ENCODE results near the gene PNMA6E.
"Not testable (repeated sequence)": the region's sequence is repeated elsewhere in the genome, so short reads cannot be mapped to it uniquely, and the experiment has no call there.

The PNMA6E gene

DNA sequence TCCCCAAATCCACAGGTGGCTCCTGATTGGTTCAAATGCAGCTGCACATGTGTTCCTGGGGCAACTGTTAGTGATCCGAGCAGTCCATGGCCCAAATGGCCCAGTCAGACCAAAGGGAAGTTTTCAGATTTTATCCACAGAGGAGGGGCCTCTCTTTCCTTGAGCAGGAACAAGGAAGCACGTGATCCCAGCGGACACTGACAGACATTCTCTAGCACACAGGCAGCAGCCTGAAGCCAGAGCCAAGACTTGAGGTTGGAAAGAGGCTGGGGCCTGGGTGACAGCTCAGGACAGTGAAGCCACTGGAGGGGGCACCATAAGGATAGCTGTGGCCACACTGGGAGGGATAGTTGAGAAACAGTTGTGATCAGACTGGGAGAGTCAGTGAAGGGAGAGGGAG is 6.6 kb upstream of the PNMA6E start:
- DNase-seq (ENCODE audit: extremely low spot score), result no peak
- ChIA-PET CTCF (no interaction called here), POLR2A (no interaction called here)
- TF ChIP-seq ZNF384 (IDR thresholded peaks at IDR 0.05) (no peak), FOXK2 (IDR thresholded peaks at IDR 0.05) (no peak), SP1 (IDR thresholded peaks at IDR 0.05) (no peak), FOXA1 (IDR thresholded peaks at IDR 0.05) (no peak), LEF1 (IDR thresholded peaks at IDR 0.05; ENCODE audit: borderline replicate concordance) (no peak), SUZ12 (IDR thresholded peaks at IDR 0.05) (no peak), TARDBP (IDR thresholded peaks at IDR 0.05) (no peak), CTBP1 (IDR thresholded peaks at IDR 0.05; ENCODE audit: borderline replicate concordance) (no peak), ARNT (IDR thresholded peaks at IDR 0.05) (no peak), FOXM1 (IDR thresholded peaks at IDR 0.05; ENCODE audit: borderline replicate concordance) (no peak), ELF4 (IDR thresholded peaks at IDR 0.05) (no peak), L3MBTL2 (conservative IDR thresholded peaks at IDR 0.05) (no peak), HDGF (IDR thresholded peaks at IDR 0.05; ENCODE audit: borderline replicate concordance) (no peak), BHLHE40 (IDR thresholded peaks at IDR 0.05; ENCODE audit: borderline replicate concordance) (no peak), NFRKB (IDR thresholded peaks at IDR 0.05) (no peak)
- TF ChIP-seq, protein P1, sequence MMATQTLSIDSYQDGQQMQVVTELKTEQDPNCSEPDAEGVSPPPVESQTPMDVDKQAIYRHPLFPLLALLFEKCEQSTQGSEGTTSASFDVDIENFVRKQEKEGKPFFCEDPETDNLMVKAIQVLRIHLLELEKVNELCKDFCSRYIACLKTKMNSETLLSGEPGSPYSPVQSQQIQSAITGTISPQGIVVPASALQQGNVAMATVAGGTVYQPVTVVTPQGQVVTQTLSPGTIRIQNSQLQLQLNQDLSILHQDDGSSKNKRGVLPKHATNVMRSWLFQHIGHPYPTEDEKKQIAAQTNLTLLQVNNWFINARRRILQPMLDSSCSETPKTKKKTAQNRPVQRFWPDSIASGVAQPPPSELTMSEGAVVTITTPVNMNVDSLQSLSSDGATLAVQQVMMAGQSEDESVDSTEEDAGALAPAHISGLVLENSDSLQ (IDR thresholded peaks at IDR 0.05), result no peak

DNA sequence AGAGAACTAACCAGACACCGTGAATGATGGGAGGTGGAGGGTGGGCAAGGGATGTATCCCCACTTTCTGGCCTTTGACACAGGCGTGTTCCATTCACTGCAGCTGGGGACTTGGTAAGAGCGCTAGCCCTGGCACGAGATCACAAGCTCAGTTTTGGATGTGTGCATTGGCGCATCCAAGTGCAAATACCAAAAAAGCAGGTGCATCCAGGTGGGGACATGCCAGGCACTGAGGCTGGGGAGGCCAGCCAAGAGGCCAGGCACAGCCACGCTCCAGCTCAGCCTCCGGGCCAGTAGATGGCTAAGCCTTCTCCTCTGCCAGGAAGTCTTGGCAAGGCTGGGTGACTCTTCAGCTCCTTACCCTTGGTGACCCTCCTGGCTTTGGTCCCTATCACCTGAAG is 5.8 kb upstream of the PNMA6E start:
- ChIA-PET CTCF (interaction anchor here (1.2 kb wide), 1 partner anchor 54 kb away, joined by 3 read pairs; no protein-coding TSS in a partner anchor), POLR2A (interaction anchor here (0.8 kb wide), 1 partner anchor 27 kb away, joined by 3 read pairs; no protein-coding TSS in a partner anchor)
- no peak for DNase-seq (ENCODE audit: extremely low spot score)
- TF ChIP-seq SP1 (IDR thresholded peaks at IDR 0.05) (no peak), FOXM1 (IDR thresholded peaks at IDR 0.05; ENCODE audit: borderline replicate concordance) (no peak), SUZ12 (IDR thresholded peaks at IDR 0.05) (no peak), TARDBP (IDR thresholded peaks at IDR 0.05) (no peak), BHLHE40 (IDR thresholded peaks at IDR 0.05; ENCODE audit: borderline replicate concordance) (no peak), FOXA1 (IDR thresholded peaks at IDR 0.05) (no peak), LEF1 (IDR thresholded peaks at IDR 0.05; ENCODE audit: borderline replicate concordance) (no peak), NFRKB (IDR thresholded peaks at IDR 0.05) (no peak), ELF4 (IDR thresholded peaks at IDR 0.05) (no peak), HDGF (IDR thresholded peaks at IDR 0.05; ENCODE audit: borderline replicate concordance) (no peak), ZNF384 (IDR thresholded peaks at IDR 0.05) (no peak), FOXK2 (IDR thresholded peaks at IDR 0.05) (no peak), ARNT (IDR thresholded peaks at IDR 0.05) (no peak), L3MBTL2 (conservative IDR thresholded peaks at IDR 0.05) (no peak), CTBP1 (IDR thresholded peaks at IDR 0.05; ENCODE audit: borderline replicate concordance) (no peak)
- TF ChIP-seq, protein P1 (IDR thresholded peaks at IDR 0.05), result no peak

DNA sequence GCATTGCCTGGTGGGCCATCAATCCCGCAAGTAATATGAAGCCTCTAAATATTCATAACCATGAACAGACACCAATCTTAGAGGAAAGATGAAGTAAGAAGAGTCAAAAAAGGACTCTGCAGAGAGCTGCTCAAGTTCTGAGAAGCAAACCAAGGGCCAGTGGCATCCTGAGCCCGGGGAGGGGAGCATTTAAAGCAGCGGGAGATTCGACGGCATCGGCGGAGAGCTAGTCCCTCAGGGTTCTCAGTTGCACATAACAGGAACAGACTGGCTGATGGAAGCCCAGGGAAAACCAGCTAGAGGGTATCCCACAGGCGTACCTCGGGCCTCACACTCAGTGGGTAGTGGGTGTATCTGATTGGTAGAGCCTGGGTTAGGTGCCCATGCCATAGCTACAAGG is 4.9 kb upstream of the PNMA6E start:
- no peak for TF ChIP-seq TARDBP (IDR thresholded peaks at IDR 0.05)
- no peak for TF ChIP-seq BHLHE40 (IDR thresholded peaks at IDR 0.05; ENCODE audit: borderline replicate concordance)
- no peak for TF ChIP-seq ELF4 (IDR thresholded peaks at IDR 0.05)
- no peak for TF ChIP-seq SP1 (IDR thresholded peaks at IDR 0.05)
- no peak for TF ChIP-seq HDGF (IDR thresholded peaks at IDR 0.05; ENCODE audit: borderline replicate concordance)
- TF ChIP-seq LEF1 (IDR thresholded peaks at IDR 0.05; ENCODE audit: borderline replicate concordance), result no peak
- no peak for TF ChIP-seq FOXM1 (IDR thresholded peaks at IDR 0.05; ENCODE audit: borderline replicate concordance)
- TF ChIP-seq ARNT (IDR thresholded peaks at IDR 0.05), result no peak
- TF ChIP-seq ZNF384 (IDR thresholded peaks at IDR 0.05), result no peak
- TF ChIP-seq NFRKB (IDR thresholded peaks at IDR 0.05), result no peak
- TF ChIP-seq SUZ12 (IDR thresholded peaks at IDR 0.05), result no peak
- TF ChIP-seq, protein P1 (IDR thresholded peaks at IDR 0.05), result no peak
- no peak for TF ChIP-seq L3MBTL2 (conservative IDR thresholded peaks at IDR 0.05)
- TF ChIP-seq FOXA1 (IDR thresholded peaks at IDR 0.05), result no peak
- TF ChIP-seq FOXK2 (IDR thresholded peaks at IDR 0.05), result no peak
- TF ChIP-seq CTBP1 (IDR thresholded peaks at IDR 0.05; ENCODE audit: borderline replicate concordance), result no peak
- ChIA-PET CTCF (interaction anchor here (1.2 kb wide), 1 partner anchor 55 kb away, joined by 3 read pairs; no protein-coding TSS in a partner anchor), POLR2A (interaction anchor here (0.8 kb wide), 1 partner anchor 28 kb away, joined by 3 read pairs; no protein-coding TSS in a partner anchor)
- no peak for DNase-seq (ENCODE audit: extremely low spot score)

DNA sequence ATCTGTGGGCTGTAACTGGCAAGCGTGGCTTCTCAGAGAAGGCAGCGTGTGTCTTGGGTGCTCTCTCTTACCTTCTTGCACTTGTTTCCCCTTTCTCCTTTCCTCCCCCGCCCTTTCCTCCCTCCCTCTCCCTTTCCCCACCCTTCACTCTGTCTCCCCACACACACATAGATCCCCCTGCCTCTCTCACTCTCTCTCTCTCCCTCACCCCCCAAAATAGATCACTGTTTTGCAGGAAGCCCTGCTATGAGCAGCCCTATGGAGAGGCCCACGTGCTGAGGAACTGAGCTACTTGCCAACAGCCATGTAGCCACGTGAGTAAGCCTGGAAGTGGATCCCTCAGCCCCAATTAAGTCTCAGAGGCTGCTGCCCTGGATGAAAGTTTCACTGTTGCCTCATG is 4.3 kb upstream of the PNMA6E start:
- POLR2A ChIA-PET, result no interaction called here
- DNase-seq (ENCODE audit: extremely low spot score), result no peak
- CTCF ChIA-PET, result no interaction called here
- TF ChIP-seq CTBP1 (IDR thresholded peaks at IDR 0.05; ENCODE audit: borderline replicate concordance) (no peak), FOXK2 (IDR thresholded peaks at IDR 0.05) (no peak), FOXA1 (IDR thresholded peaks at IDR 0.05) (no peak), ELF4 (IDR thresholded peaks at IDR 0.05) (no peak), SUZ12 (IDR thresholded peaks at IDR 0.05) (no peak), SP1 (IDR thresholded peaks at IDR 0.05) (no peak), BHLHE40 (IDR thresholded peaks at IDR 0.05; ENCODE audit: borderline replicate concordance) (no peak), ZNF384 (IDR thresholded peaks at IDR 0.05) (no peak), FOXM1 (IDR thresholded peaks at IDR 0.05; ENCODE audit: borderline replicate concordance) (no peak), ARNT (IDR thresholded peaks at IDR 0.05) (no peak), TARDBP (IDR thresholded peaks at IDR 0.05) (no peak), LEF1 (IDR thresholded peaks at IDR 0.05; ENCODE audit: borderline replicate concordance) (no peak), NFRKB (IDR thresholded peaks at IDR 0.05) (no peak), HDGF (IDR thresholded peaks at IDR 0.05; ENCODE audit: borderline replicate concordance) (no peak)

DNA sequence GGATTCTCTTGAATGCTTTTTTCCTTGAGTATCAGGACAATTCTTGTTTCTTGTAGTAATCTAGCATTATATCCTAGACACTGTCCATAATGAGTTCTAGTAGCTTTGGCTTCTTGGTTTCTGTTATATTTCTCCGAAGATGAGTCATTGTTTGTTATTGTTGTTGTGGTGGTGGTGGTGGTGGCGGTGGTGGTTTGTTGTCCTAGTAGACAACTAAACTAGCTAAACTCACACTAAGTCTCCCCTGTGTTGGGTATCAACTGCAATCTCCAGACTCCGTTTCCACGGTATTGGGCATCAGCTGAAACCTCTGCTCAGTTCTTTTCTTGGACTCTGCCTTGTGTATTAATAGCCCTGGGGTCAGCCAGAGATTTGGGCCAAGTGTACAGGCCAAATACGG is 3.2 kb upstream of the PNMA6E start:
- DNase-seq (ENCODE audit: extremely low spot score); CTCF ChIA-PET; POLR2A ChIA-PET: not testable (repeated sequence)
